ENCODE data around the gene SOD3. TPM values are rescaled to one million over a fixed set of nuclear protein-coding genes. Genes with fewer than 3 reads are reported as not detected.

Gene SOD3
- total and polyA plus RNA-seq, 2 of the 8 experiments (the other 6 are each of a cell fraction or from before 2014, with no cell fraction given): 4.9 TPM

DNA sequence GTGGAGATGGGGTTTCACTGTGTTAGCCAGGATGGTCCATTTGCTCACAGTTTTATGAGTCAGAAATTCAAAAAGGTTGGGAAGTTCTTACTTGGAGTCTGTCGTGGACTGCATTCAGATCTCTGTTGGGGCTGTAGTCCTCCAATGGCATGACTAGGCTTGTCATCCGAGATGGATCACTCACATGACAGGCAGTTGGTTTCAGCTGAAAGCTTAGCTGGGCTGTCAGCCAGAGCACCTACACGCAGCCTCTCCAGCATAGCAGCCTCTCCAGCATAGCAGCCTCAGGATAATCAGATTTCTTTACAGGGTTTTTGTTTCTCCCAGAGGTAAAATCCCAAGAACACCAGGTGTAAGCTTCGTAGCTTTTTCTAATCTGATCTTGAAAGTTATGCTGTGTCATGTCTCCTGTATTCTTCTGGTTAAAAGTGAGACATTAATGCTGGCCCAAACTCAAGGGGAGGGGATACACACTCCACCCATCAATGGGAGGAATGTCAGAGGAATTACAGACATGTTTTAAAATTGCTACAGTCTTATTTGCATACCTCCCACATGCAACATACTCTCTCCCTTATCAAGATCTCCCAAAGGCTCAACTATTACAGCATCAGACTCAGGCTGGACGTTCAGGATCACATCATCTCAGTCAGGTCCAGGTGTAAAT, 31.6 kb upstream of the SOD3 start (continued):
- TF ChIP-seq, protein P1, sequence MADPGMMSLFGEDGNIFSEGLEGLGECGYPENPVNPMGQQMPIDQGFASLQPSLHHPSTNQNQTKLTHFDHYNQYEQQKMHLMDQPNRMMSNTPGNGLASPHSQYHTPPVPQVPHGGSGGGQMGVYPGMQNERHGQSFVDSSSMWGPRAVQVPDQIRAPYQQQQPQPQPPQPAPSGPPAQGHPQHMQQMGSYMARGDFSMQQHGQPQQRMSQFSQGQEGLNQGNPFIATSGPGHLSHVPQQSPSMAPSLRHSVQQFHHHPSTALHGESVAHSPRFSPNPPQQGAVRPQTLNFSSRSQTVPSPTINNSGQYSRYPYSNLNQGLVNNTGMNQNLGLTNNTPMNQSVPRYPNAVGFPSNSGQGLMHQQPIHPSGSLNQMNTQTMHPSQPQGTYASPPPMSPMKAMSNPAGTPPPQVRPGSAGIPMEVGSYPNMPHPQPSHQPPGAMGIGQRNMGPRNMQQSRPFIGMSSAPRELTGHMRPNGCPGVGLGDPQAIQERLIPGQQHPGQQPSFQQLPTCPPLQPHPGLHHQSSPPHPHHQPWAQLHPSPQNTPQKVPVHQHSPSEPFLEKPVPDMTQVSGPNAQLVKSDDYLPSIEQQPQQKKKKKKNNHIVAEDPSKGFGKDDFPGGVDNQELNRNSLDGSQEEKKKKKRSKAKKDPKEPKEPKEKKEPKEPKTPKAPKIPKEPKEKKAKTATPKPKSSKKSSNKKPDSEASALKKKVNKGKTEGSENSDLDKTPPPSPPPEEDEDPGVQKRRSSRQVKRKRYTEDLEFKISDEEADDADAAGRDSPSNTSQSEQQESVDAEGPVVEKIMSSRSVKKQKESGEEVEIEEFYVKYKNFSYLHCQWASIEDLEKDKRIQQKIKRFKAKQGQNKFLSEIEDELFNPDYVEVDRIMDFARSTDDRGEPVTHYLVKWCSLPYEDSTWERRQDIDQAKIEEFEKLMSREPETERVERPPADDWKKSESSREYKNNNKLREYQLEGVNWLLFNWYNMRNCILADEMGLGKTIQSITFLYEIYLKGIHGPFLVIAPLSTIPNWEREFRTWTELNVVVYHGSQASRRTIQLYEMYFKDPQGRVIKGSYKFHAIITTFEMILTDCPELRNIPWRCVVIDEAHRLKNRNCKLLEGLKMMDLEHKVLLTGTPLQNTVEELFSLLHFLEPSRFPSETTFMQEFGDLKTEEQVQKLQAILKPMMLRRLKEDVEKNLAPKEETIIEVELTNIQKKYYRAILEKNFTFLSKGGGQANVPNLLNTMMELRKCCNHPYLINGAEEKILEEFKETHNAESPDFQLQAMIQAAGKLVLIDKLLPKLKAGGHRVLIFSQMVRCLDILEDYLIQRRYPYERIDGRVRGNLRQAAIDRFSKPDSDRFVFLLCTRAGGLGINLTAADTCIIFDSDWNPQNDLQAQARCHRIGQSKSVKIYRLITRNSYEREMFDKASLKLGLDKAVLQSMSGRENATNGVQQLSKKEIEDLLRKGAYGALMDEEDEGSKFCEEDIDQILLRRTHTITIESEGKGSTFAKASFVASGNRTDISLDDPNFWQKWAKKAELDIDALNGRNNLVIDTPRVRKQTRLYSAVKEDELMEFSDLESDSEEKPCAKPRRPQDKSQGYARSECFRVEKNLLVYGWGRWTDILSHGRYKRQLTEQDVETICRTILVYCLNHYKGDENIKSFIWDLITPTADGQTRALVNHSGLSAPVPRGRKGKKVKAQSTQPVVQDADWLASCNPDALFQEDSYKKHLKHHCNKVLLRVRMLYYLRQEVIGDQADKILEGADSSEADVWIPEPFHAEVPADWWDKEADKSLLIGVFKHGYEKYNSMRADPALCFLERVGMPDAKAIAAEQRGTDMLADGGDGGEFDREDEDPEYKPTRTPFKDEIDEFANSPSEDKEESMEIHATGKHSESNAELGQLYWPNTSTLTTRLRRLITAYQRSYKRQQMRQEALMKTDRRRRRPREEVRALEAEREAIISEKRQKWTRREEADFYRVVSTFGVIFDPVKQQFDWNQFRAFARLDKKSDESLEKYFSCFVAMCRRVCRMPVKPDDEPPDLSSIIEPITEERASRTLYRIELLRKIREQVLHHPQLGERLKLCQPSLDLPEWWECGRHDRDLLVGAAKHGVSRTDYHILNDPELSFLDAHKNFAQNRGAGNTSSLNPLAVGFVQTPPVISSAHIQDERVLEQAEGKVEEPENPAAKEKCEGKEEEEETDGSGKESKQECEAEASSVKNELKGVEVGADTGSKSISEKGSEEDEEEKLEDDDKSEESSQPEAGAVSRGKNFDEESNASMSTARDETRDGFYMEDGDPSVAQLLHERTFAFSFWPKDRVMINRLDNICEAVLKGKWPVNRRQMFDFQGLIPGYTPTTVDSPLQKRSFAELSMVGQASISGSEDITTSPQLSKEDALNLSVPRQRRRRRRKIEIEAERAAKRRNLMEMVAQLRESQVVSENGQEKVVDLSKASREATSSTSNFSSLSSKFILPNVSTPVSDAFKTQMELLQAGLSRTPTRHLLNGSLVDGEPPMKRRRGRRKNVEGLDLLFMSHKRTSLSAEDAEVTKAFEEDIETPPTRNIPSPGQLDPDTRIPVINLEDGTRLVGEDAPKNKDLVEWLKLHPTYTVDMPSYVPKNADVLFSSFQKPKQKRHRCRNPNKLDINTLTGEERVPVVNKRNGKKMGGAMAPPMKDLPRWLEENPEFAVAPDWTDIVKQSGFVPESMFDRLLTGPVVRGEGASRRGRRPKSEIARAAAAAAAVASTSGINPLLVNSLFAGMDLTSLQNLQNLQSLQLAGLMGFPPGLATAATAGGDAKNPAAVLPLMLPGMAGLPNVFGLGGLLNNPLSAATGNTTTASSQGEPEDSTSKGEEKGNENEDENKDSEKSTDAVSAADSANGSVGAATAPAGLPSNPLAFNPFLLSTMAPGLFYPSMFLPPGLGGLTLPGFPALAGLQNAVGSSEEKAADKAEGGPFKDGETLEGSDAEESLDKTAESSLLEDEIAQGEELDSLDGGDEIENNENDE (IDR thresholded peaks at IDR 0.05; ENCODE audit: insufficient replicate concordance, low read length): no peak
- TF ChIP-seq SRF (IDR thresholded peaks at IDR 0.05; ENCODE audit: low read depth, low read length): no peak
- no peak for TF ChIP-seq BCL11A (IDR thresholded peaks at IDR 0.05; ENCODE audit: low read depth in 2 of 2, low read length in 2 of 2)
